HS-27A (cell line): ENCODE results near the gene DEGS1.

Experiments
- DNase-seq: peaks from one replicate; pipeline ENCODE4 v3.0.0-alpha.2; 2012; ENCODE audit warnings: low read depth, missing footprints

DEGS1 gene

GRCh38 chr1:224182866-224183590, at the start of gene DEGS1:
Gene DEGS1 (plus strand): TSS chr1:224183240. CDS start chr1:224183337, 97 bp downstream.
- peak; percentile 35 for DNase-seq

- DNase-seq: no peak
Measured at GRCh38 chr1:224133741-224134299, 49.2 kb upstream of the DEGS1 start.

GRCh38 chr1:224137518-224137917, 45.5 kb upstream of the DEGS1 start:
- no peak for DNase-seq

- DNase-seq: no peak
Measured at GRCh38 chr1:224138198-224138597, 44.8 kb upstream of the DEGS1 start.

- no peak for DNase-seq
Measured at GRCh38 chr1:224141693-224142092, 41.3 kb upstream of the DEGS1 start.

GRCh38 chr1:224149709-224150108, 33.3 kb upstream of the DEGS1 start:
- DNase-seq: no peak

- DNase-seq: no peak
Measured at GRCh38 chr1:224151117-224151516, 31.9 kb upstream of the DEGS1 start.

- DNase-seq: no peak
Measured at GRCh38 chr1:224157316-224157715, 25.7 kb upstream of the DEGS1 start.

GRCh38 chr1:224159541-224159940, 23.5 kb upstream of the DEGS1 start:
- DNase-seq: no peak

GRCh38 chr1:224160171-224160682, 22.8 kb upstream of the DEGS1 start:
- no peak for DNase-seq

- DNase-seq: no peak
Measured at GRCh38 chr1:224162768-224163167, 20.3 kb upstream of the DEGS1 start.

- DNase-seq: no peak
Measured at GRCh38 chr1:224163311-224163710, 19.7 kb upstream of the DEGS1 start.

GRCh38 chr1:224168859-224169380, 14.1 kb upstream of the DEGS1 start:
- peak; percentile 29 for DNase-seq

GRCh38 chr1:224169718-224170270, 13.2 kb upstream of the DEGS1 start:
- DNase-seq: no peak

- no peak for DNase-seq
Measured at GRCh38 chr1:224170343-224170742, 12.7 kb upstream of the DEGS1 start.

GRCh38 chr1:224170748-224171478, 12.1 kb upstream of the DEGS1 start:
- no peak for DNase-seq

GRCh38 chr1:224172229-224172628, 10.8 kb upstream of the DEGS1 start:
- no peak for DNase-seq

GRCh38 chr1:224173523-224173922, 9.5 kb upstream of the DEGS1 start:
- DNase-seq: no peak

- no peak for DNase-seq
Measured at GRCh38 chr1:224175617-224176016, 7.4 kb upstream of the DEGS1 start.

- no peak for DNase-seq
Measured at GRCh38 chr1:224177356-224177999, 5.6 kb upstream of the DEGS1 start.

GRCh38 chr1:224178894-224179293, 4.1 kb upstream of the DEGS1 start:
- no peak for DNase-seq
